Stimulated activated CD8-positive, alpha-beta memory T cell treated with anti-CD3 and anti-CD28 coated beads, Interleukin-7, amount 100 ng/mL, for 24 hours (primary cell): ENCODE measurements around the gene ATP1A3.

Source experiments
- DNase-seq: peaks from one replicate; pipeline ENCODE4 v3.0.0-alpha.2; 2020; ENCODE audit warnings: low read depth

ATP1A3 gene

GRCh38 chr19:41928754-41929535 lies 65.1 kb downstream of the ATP1A3 start:
- no peak for DNase-seq

GRCh38 chr19:41928221-41928683 lies 65.8 kb downstream of the ATP1A3 start, which contains the start of gene ERFL:
Gene ERFL (minus strand): TSS chr19:41928449. CDS start chr19:41912919, 15,530 bp downstream.
- no peak for DNase-seq

- no peak for DNase-seq
Observed at GRCh38 chr19:41927497-41928192, 66.4 kb downstream of the ATP1A3 start.

GRCh38 chr19:41926763-41927496 lies 67.1 kb downstream of the ATP1A3 start:
- DNase-seq: no peak

- no peak for DNase-seq
Observed at GRCh38 chr19:41926028-41926762, 67.8 kb downstream of the ATP1A3 start.

- no peak for DNase-seq
Observed at GRCh38 chr19:41925208-41926003, 68.6 kb downstream of the ATP1A3 start.

GRCh38 chr19:41924151-41925145 lies 69.6 kb downstream of the ATP1A3 start:
- no peak for DNase-seq

- DNase-seq: no peak
Observed at GRCh38 chr19:41923045-41923788, 70.8 kb downstream of the ATP1A3 start.

- no peak for DNase-seq
Observed at GRCh38 chr19:41922585-41922984, 71.4 kb downstream of the ATP1A3 start.

- DNase-seq: no peak
Observed at GRCh38 chr19:41921577-41922576, 72.2 kb downstream of the ATP1A3 start.

GRCh38 chr19:41920882-41921576 lies 73.0 kb downstream of the ATP1A3 start:
- DNase-seq: no peak

- DNase-seq: no peak
Observed at GRCh38 chr19:41919948-41920712, 73.9 kb downstream of the ATP1A3 start.

GRCh38 chr19:41918653-41919244 lies 75.3 kb downstream of the ATP1A3 start:
- DNase-seq: no peak

GRCh38 chr19:41918095-41918494 lies 75.9 kb downstream of the ATP1A3 start:
- no peak for DNase-seq

GRCh38 chr19:41917676-41918075 lies 76.4 kb downstream of the ATP1A3 start:
- no peak for DNase-seq
